Right cardiac atrium (tissue), 5 donors: ENCODE results near the gene CEL. TPM values are rescaled to one million over a fixed set of nuclear protein-coding genes. Genes with fewer than 3 reads are reported as not detected.

Experiments
- ATAC-seq, 2 donors: fragments of 200-7000 bp; cut with Tn5 transposase; one replicate each; pipeline versions ENCODE4 v1.8.0 to v1.9.1; 2020; ENCODE audit warnings: moderate library complexity in 2 of 2, mild to moderate bottlenecking in 1 of 2
- DNase-seq, 3 donors: peaks; one replicate each; pipeline ENCODE4 v3.0.0-alpha.2; 2020
- H3K27ac ChIP-seq: one replicate; pipeline ENCODE4 v1.5.1; 2013; ENCODE audit warnings: mild to moderate bottlenecking, low read length, control low read depth, moderate library complexity
- H3K27me3 ChIP-seq: one replicate; pipeline ENCODE4 v1.6.1; 2013; ENCODE audit not compliant: control insufficient read depth, insufficient read depth
- H3K4me1 ChIP-seq: one replicate; pipeline ENCODE4 v1.6.1; 2013; ENCODE audit warnings: low read length; ENCODE audit not compliant: control insufficient read depth, insufficient read depth
- H3K4me3 ChIP-seq: one replicate; pipeline ENCODE4 v1.5.1; 2013; ENCODE audit warnings: low read length, control low read depth
- H3K9me3 ChIP-seq: one replicate; pipeline ENCODE4 v1.6.1; 2013; ENCODE audit warnings: low read length; ENCODE audit not compliant: control insufficient read depth
- WGBS: extraction: QIAGEN DNeasy Blood & Tissue Kit; methylation state at CpG from one replicate; pipeline ENCODE4 v1.1.7; 2013; 5-methylcytosine and 5-hydroxymethylcytosine counted together
- intact Hi-C, 4 donors: fragments of 100-400 bp; cut with DNase I; formaldehyde crosslinking; loops; one replicate each; pipeline versions ENCODE4 v1.11.0 to v1.14.0; 2022 to 2023
- polyA plus RNA-seq: library from polyadenylated mRNA; stranded (reverse); fragments of 200-250 nt; gene quantifications from one replicate; pipeline ENCODE4 v1.2.3, GENCODE V29; 2013
- total RNA-seq, 4 donors: library from RNA; stranded (reverse); fragmentation: NEBNext Ultra II Directional; extraction: Animal tissue kit (Norgen Biotek cat#: 25700); gene quantifications; one replicate each; pipeline ENCODE4 v1.2.1, GENCODE V29; 2021
- donor health status: healthy with polysubstance abuse.
- donor health status: DM: no; HTN: yes; CAD: no.
- donor health status: DM: no; HTN: no; CAD: no.
- donor health status: DM: no; HTN: yes; CAD: no; lungs with severe emphysema.
- donor health status: DM: yes; HTN: yes; CAD: no.

The CEL gene
- total and polyA plus RNA-seq, 5 donors, result 2.8 to 9.7 (median 4.0) TPM

- Histone ChIP-seq H3K4me3 (no peak overlapping the region), H3K27me3 (no peaks in the 10 kb centered on the region), H3K4me1 (no peaks in the 10 kb centered on the region), H3K9me3 (no peaks in the 10 kb centered on the region), H3K27ac (no peak overlapping the region)
- DNase-seq (peak in 2 of 3 donors; percentile 42 to 55), ATAC-seq (no peak)
- intact Hi-C loops, result no loop called here
- WGBS, result 88% methylated on average over 16 of the region's 16 CpGs
Observed at GRCh38 chr9:133098104-133098754, 36.4 kb downstream of the CEL start.

DNA sequence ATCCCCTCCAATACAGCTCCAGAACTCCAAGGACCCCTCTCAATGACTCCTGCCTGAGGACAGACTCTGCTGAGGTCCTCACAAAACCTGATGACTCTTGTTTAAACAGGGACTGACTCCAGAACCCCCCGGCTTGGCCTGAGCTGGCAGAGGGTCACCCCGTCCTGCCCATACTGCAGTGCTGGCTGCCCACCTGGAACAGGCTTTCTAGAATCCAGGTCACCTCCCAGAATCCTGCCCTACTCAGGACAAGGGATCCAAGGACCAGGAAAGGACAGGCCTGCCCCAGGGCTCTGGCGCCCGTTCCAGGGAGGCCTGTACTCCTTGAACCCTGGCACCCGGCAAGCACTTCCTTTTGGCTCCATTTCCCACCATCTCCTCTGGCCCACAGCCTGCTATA is 37.1 kb downstream of the CEL start:
- intact Hi-C loops, result no loop called here
- Histone ChIP-seq H3K27me3 (no peaks in the 10 kb centered on the region), H3K4me1 (no peaks in the 10 kb centered on the region), H3K4me3 (no peak overlapping the region), H3K27ac (no peak overlapping the region), H3K9me3 (no peaks in the 10 kb centered on the region)
- ATAC-seq (no peak), DNase-seq (no peak)
- WGBS, result 92% methylated on average over 5 of the region's 5 CpGs

GRCh38 chr9:133099726-133100505 is 38.1 kb downstream of the CEL start:
- ATAC-seq, result no peak
- DNase-seq, result no peak
- no peaks in the 10 kb centered on the region for H3K4me1 ChIP-seq
- 90% methylated on average over 12 of the region's 12 CpGs for WGBS
- H3K27ac ChIP-seq, result no peak overlapping the region
- no peaks in the 10 kb centered on the region for H3K9me3 ChIP-seq
- intact Hi-C loops, result no loop called here
- no peaks in the 10 kb centered on the region for H3K27me3 ChIP-seq
- no peak overlapping the region for H3K4me3 ChIP-seq

DNA sequence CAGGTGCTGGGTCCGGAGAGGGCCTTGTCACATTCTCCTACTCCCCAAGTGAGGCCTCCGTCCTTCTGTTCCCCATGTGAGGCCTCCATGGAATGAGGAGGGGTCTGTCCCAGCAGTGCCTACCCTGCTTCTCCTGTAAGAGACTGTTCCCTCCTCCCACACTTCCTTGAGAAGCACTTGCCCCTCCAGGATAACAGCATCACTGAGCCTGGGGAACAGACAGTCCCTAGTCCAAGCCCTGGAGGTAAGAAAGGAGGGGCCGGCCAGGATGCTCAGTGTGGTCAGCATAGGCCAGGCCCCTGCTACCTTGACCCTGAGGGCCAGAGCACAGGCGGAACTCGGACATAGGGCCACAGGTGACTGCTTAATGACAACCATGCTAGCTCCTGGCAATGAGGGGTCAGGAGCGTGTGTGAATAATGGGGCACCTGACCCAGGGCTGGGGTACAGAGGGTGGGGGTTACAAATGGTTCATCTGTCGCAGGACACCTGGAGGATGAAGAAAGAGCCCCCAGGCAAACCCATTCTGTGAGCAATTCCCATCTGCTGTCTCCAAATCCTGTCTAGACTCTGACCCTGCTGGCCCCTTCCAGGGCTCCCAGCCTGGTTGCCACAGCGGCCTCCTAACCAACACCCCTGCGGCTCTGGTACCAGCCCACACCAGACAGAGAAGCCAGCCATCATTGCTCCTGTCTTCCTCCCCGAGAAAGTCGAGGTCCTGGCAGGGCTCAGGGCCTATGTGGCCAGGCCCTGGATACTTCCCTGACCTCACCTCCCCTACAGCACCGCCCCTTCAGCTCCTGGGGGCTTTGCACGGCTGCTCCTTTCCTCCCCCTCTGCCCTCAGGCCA is 39.0 kb downstream of the CEL start:
- H3K9me3 ChIP-seq, result no peaks in the 10 kb centered on the region
- WGBS, result 87% methylated on average over 13 of the region's 13 CpGs
- H3K4me1 ChIP-seq, result no peaks in the 10 kb centered on the region
- no peak overlapping the region for H3K27ac ChIP-seq
- no peaks in the 10 kb centered on the region for H3K27me3 ChIP-seq
- intact Hi-C loops, result no loop called here
- no peak overlapping the region for H3K4me3 ChIP-seq
- ATAC-seq (no peak), DNase-seq (no peak)

DNA sequence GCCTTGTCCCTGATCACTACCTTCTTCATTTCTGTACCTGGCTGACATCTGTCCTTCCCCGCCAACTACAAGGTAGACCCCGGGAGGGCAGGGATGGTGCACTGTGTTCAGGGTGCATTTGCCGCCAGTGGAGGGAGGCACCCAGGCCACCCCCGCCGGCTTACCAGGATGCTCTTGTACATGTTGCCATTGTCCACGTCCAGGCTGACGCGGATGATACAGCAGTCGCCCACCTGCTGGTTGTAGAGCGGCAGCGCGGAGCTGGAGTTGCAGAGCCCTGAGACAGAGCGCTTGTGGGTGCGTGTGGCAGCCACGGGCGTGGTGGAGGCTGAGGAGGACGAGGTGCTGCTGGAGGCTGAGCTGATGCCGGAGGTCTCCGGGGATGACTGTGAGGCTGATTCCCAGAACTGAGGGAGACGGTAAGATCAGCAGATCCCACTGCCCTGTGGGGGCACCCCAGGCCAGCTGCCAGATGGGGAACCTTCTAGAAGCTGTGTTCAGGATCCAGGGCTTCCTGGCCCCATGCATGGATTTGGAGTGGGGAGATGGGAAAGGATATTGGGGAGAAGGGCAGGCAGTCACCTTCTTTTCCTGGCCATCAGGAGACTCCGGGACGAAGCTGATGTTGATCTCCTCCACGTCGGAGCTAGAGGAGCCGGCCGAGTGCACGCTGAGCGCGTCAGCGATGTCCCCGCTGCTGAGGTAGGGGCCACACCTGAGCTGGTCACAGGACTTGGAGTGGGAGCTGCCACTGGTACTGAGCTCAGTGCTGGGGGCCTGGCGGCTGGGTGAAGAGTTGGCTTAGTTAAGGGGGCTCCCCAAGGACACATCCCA is 39.8 kb downstream of the CEL start:
- H3K27me3 ChIP-seq, result no peaks in the 10 kb centered on the region
- ATAC-seq, result no peak
- 96% methylated on average over 32 of the region's 32 CpGs for WGBS
- DNase-seq, result peak in 1 of 3 donors; percentile 45
- intact Hi-C loops, result loop anchor here in 3 of 4 donors (2.0 kb wide), 1 partner anchor 45 kb away; no protein-coding TSS in a partner anchor
- no peaks in the 10 kb centered on the region for H3K4me1 ChIP-seq
- no peak overlapping the region for H3K4me3 ChIP-seq
- H3K9me3 ChIP-seq, result no peaks in the 10 kb centered on the region
- H3K27ac ChIP-seq, result no peak overlapping the region

DNA sequence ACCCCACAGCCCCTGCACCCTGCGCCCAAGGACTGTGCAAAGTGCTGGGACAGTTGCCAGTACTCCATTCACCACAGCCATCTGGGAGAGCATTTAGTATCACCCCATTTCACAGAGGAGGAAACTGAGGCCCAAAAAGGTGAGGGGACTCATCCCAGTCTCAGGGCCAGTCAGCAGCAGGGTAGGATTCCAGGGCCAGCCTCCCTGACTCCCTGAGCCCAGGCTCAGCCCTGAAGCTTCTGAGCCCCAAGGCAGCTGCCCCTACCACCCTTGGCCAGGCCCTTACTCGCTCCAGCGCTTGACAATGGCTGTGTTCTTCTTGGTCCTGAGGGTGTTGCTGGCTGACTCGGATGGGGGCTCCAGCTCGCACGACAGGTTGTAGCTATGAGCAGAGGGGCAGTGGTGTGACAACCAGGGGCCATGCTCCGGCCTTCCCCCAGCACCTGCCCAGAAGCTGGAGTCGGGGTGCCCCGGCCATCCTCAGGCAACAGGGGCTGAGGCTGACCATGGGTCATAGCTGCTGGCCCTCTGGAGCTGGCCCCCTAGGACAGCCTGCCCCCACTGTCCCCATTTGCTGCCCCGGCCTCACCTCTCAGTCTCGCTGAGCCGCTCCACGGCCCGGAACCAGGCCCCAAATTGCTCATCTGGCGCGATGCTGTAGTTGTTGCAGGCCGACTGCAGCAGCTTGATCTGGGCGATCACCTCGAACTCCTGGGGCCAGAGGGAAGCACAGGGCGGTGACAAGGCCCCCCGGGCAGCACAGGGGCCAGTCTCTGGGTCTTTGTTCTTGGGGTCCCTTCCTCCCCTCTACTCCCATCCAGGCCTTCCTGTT is 40.6 kb downstream of the CEL start:
- Histone ChIP-seq H3K9me3 (no peaks in the 10 kb centered on the region), H3K4me3 (no peak overlapping the region), H3K4me1 (no peaks in the 10 kb centered on the region), H3K27me3 (no peaks in the 10 kb centered on the region), H3K27ac (no peak overlapping the region)
- ATAC-seq (no peak), DNase-seq (peak in 1 of 3 donors; percentile 55)
- intact Hi-C loops, result loop anchor here (1.0 to 2.0 kb wide), 2 partner anchors 42 to 44 kb away; no protein-coding TSS in a partner anchor
- WGBS, result 94% methylated on average over 21 of the region's 21 CpGs

DNA sequence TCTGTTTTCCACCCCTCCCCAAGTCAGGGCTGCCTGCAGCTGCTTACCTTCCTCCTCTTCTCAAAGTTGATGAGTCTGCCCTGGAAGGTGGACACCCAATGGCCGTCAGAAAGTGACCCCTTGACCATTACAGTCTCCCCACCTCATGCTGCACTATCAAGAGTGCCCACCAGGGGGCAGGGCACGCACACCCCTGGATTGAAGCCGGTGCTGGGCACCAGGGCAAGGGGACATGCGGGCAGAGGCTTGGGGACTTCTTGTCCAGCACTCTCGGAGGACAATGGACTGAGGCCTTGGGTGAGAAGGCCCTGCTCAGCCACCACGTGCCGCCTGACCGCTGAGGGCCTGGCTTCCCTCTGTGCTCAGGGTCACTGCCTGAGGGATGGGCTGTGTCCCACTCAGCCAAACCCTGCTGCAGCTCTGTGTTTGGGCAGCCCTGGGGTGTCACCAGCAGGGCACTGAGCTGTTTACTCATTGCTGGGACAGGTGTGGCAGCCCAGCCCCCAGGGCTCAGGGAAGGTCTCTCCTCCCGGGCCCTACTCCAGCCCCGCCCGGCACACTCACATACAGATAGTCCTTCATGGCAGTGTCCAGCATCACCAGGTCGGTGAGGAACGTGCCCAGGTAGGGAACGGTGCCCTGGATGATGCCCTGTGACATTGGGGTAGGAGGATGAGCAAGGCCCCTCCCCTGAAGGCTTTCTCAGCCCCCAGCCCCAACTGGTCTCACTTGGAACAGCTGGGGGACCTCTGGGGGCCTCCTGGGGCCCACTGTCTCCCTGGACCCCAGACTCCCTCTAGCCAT is 41.6 kb downstream of the CEL start:
- intact Hi-C loops, result loop anchor here (1.0 to 2.0 kb wide), 2 partner anchors 41 to 43 kb away; no protein-coding TSS in a partner anchor
- ATAC-seq (peak; percentile 53 to 72), DNase-seq (peak; percentile 66 to 89 (median 87))
- no peaks in the 10 kb centered on the region for H3K27me3 ChIP-seq
- H3K4me3 ChIP-seq, result no peak overlapping the region
- H3K4me1 ChIP-seq, result no peaks in the 10 kb centered on the region
- WGBS, result 48% methylated on average over 14 of the region's 14 CpGs
- H3K27ac ChIP-seq, result no peak overlapping the region
- H3K9me3 ChIP-seq, result no peaks in the 10 kb centered on the region

- ATAC-seq (no peak), DNase-seq (peak in 1 of 3 donors; percentile 45)
- Histone ChIP-seq H3K4me3 (no peak overlapping the region), H3K9me3 (no peaks in the 10 kb centered on the region), H3K27ac (no peak overlapping the region), H3K27me3 (no peaks in the 10 kb centered on the region), H3K4me1 (no peaks in the 10 kb centered on the region)
- WGBS, result 85% methylated on average over 12 of the region's 12 CpGs
- intact Hi-C loops, result loop anchor here (1.0 to 2.0 kb wide), 2 partner anchors 40 to 43 kb away; no protein-coding TSS in a partner anchor
Observed at GRCh38 chr9:133103987-133104505, 42.3 kb downstream of the CEL start.
